Keratinocyte (primary cell): ENCODE data around the gene TSSC4. TPM values are rescaled to one million over a fixed set of nuclear protein-coding genes. Genes with fewer than 3 reads are reported as not detected.

Experiments used
- DNase-seq: peaks from one replicate; pipeline ENCODE4 v3.0.0-alpha.2; 2011; ENCODE audit warnings: low read depth, missing footprints, low spot score
- FAIRE-seq: peaks from 2 replicates; lab custom pipeline; 2011; peaks lifted over from hg19 to GRCh38; lab: Jason Lieb, UNC
- H2AFZ ChIP-seq: 2 replicates; pipeline ENCODE4 v1.6.0; 2012; ENCODE audit warnings: low read length, control low read depth, inconsistent platforms; ENCODE audit not compliant: control insufficient read depth
- H3K27ac ChIP-seq: 2 replicates; pipeline ENCODE4 v1.5.1; 2011; ENCODE audit warnings: low read length; ENCODE audit not compliant: control insufficient read depth, insufficient read depth
- H3K27me3 ChIP-seq: 3 replicates; pipeline ENCODE4 v1.6.0; 2011; ENCODE audit warnings: low read length; ENCODE audit not compliant: control insufficient read depth, insufficient read depth; ENCODE audit errors: extremely low read depth
- H3K36me3 ChIP-seq, 2 experiments: 2 replicates in 1 of 2; 3 replicates in 1 of 2; pipeline ENCODE4 v1.5.1; 2011; ENCODE audit warnings: low read length in 2 of 2, mild to moderate bottlenecking in 1 of 2; ENCODE audit not compliant: control insufficient read depth in 2 of 2, insufficient read depth in 2 of 2; ENCODE audit errors: extremely low read depth in 1 of 2
- H3K4me1 ChIP-seq: 3 replicates; pipeline ENCODE4 v1.5.1; 2011; ENCODE audit warnings: low read length; ENCODE audit not compliant: control insufficient read depth, insufficient read depth; ENCODE audit errors: extremely low read depth
- H3K4me2 ChIP-seq: 3 replicates; pipeline ENCODE4 v1.6.0; 2011; ENCODE audit warnings: low read depth, low read length; ENCODE audit not compliant: control insufficient read depth, insufficient read depth; ENCODE audit errors: extremely low read depth
- H3K4me3 ChIP-seq, 3 experiments: fragments of 200-600 bp in 1 of 3; sonication (generic) in 1 of 3; 2 replicates in 2 of 3; 3 replicates in 1 of 3; pipeline ENCODE4 v1.5.1; 2011 to 2016; ENCODE audit warnings: low read length in 3 of 3, mild to moderate bottlenecking in 3 of 3, control low read depth in 2 of 3, inconsistent platforms in 1 of 3, low read depth in 1 of 3, mixed read lengths in 1 of 3, mixed run types in 1 of 3, moderate library complexity in 1 of 3; ENCODE audit not compliant: control insufficient read depth in 2 of 3, insufficient read depth in 2 of 3; ENCODE audit errors: extremely low read depth in 1 of 3
- H3K79me2 ChIP-seq: 2 replicates; pipeline ENCODE4 v1.6.0; 2012; ENCODE audit warnings: low read length; ENCODE audit not compliant: control insufficient read depth, insufficient read depth
- H3K9ac ChIP-seq: 3 replicates; pipeline ENCODE4 v1.6.0; 2011; ENCODE audit warnings: low read length; ENCODE audit not compliant: control insufficient read depth, insufficient read depth; ENCODE audit errors: extremely low read depth
- H3K9me1 ChIP-seq: 3 replicates; pipeline ENCODE4 v1.6.0; 2011; ENCODE audit warnings: low read length; ENCODE audit not compliant: control insufficient read depth, insufficient read depth; ENCODE audit errors: extremely low read depth
- H3K9me3 ChIP-seq: 2 replicates; pipeline ENCODE4 v1.5.1; 2012; ENCODE audit warnings: low read depth, low read length; ENCODE audit not compliant: control insufficient read depth
- H4K20me1 ChIP-seq: 3 replicates; pipeline ENCODE4 v1.6.0; 2011; ENCODE audit warnings: low read length; ENCODE audit not compliant: control insufficient read depth, insufficient read depth; ENCODE audit errors: extremely low read depth
- CTCF ChIP-seq, 3 experiments: IDR thresholded peaks in 1 of 3; conservative IDR thresholded peaks in 1 of 3; optimal IDR thresholded peaks in 1 of 3; 2 replicates in 2 of 3; 3 replicates in 1 of 3; pipeline versions ENCODE3 to v1.5.1; 2011; ENCODE audit warnings: low read length in 3 of 3, mild to moderate bottlenecking in 3 of 3, moderate library complexity in 2 of 3, control low read depth in 1 of 3, inconsistent platforms in 1 of 3; ENCODE audit not compliant: insufficient read depth in 2 of 3; ENCODE audit errors: extremely low read depth in 1 of 3
- EZH2 ChIP-seq: IDR thresholded peaks from one replicate; pipeline ENCODE4 v1.6.1; 2012; ENCODE audit warnings: inconsistent platforms, mild to moderate bottlenecking, low read length, moderate library complexity
- dilution Hi-C: fragments of 300-500 bp; cut with MboI; formaldehyde crosslinking; loops from one replicate; pipeline ENCODE4 v1.7.0; 2020; ENCODE audit warnings: low sequenced_read_pairs; ENCODE audit not compliant: extremely low pct_ligation_motif_present
- polyA plus RNA-seq, 5 experiments: library from polyadenylated mRNA; depleted of rRNA in 3 of 5; stranded (reverse) in 3 of 5; stranded (forward) in 1 of 5; unstranded in 1 of 5; fragments of >200 nt; gene quantifications; 1 replicate in 1 of 5; 2 replicates in 3 of 5; 3 replicates in 1 of 5; pipeline versions ENCODE4 v1.2.1 to v1.2.3, GENCODE V29; 2011 to 2012; ENCODE audit warnings: missing spikeins in 2 of 5, low read depth in 1 of 5, low replicate concordance in 1 of 5

The TSSC4 gene
- polyA plus RNA-seq, 1 donor (not counting 4 experiments of a cell fraction or from before 2014, with no cell fraction given) = 15.9 TPM

GRCh38 chr11:2388431-2389376, 11.8 kb upstream of the TSSC4 start:
- Histone ChIP-seq H3K36me3 (peaks cover 20 to 36% of the 10 kb centered on the region in 2 experiments), H3K4me3 (no peak overlapping the region), H3K27me3 (no peaks in the 10 kb centered on the region), H3K4me2 (no peak overlapping the region), H3K4me1 (peaks cover 48% of the 10 kb centered on the region), H3K9me3 (no peaks in the 10 kb centered on the region), H2AFZ (no peak overlapping the region), H3K27ac (no peak overlapping the region), H4K20me1 (peaks cover 48% of the 10 kb centered on the region), H3K79me2 (peaks cover 92% of the 10 kb centered on the region), H3K9me1 (no peaks in the 10 kb centered on the region), H3K9ac (no peak overlapping the region)
- no peak for FAIRE-seq
- DNase-seq = no peak
- TF ChIP-seq CTCF (optimal IDR thresholded peaks at IDR 0.05 in 1 of 3, IDR thresholded peaks at IDR 0.05 in 1 of 3, conservative IDR thresholded peaks at IDR 0.05 in 1 of 3; ENCODE audit: extremely low read depth in 1 of 3, insufficient read depth in 2 of 3, low read length in 3 of 3) = peak in 2 of 3 experiments; percentile 7 to 16
- TF ChIP-seq EZH2 = no peak
- dilution Hi-C loops = no loop called here

DNA sequence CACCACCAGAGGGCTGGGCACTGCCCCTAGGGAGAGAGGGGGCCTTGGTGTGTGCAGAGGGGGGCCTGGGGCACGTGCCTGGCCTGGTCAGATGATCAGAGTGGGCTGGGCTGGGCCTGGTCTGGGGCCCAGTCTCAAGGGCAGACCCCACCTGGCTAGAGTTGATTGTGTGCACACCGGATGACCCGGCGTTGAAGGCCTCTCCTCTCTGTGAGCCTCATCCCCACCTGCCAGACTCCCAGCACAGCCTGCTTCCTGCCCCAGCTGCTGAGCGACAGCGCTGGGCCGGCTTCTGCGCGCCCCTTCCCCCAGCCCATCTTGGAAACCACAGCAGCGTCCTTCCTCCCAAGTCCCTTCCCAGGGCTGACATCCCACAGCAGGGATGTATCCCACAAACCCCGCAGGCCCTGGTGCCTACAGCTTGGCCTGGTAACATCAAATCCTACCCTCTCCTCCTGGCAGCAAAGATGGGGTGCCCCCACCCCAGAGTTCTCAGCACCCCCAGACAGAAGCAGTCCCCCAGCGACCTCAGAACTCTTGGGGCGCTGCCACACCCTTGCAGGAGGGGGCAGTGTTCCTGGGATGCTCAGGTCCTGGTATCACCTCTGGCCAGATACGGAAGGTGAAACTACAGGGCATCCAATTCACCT, 11.0 kb upstream of the TSSC4 start:
- no peak overlapping the region for H3K4me2 ChIP-seq
- H3K9me1 ChIP-seq = no peaks in the 10 kb centered on the region
- dilution Hi-C loops = no loop called here
- TF ChIP-seq EZH2 (no peak), CTCF (optimal IDR thresholded peaks at IDR 0.05 in 1 of 3, IDR thresholded peaks at IDR 0.05 in 1 of 3, conservative IDR thresholded peaks at IDR 0.05 in 1 of 3; ENCODE audit: extremely low read depth in 1 of 3, insufficient read depth in 2 of 3, low read length in 3 of 3) (peak in 2 of 3 experiments; percentile 16 to 23)
- no peaks in the 10 kb centered on the region for H3K27me3 ChIP-seq
- H3K4me1 ChIP-seq = peaks cover 44% of the 10 kb centered on the region
- no peak overlapping the region for H3K4me3 ChIP-seq
- peaks cover 46% of the 10 kb centered on the region for H4K20me1 ChIP-seq
- H2AFZ ChIP-seq = no peak overlapping the region
- peaks cover 94% of the 10 kb centered on the region for H3K79me2 ChIP-seq
- peaks cover 26 to 43% of the 10 kb centered on the region in 2 experiments for H3K36me3 ChIP-seq
- H3K27ac ChIP-seq = no peak overlapping the region
- H3K9ac ChIP-seq = no peak overlapping the region
- DNase-seq (no peak), FAIRE-seq (no peak)
- H3K9me3 ChIP-seq = no peaks in the 10 kb centered on the region
